Head of caudate nucleus (tissue), 42 donors: ENCODE data around the gene MSANTD3.

ENCODE experiments used
- DNase-seq, 42 donors: peaks; one replicate each; pipeline versions ENCODE4 v3.0.0 to v3.0.0-alpha.2; 2020 to 2021; ENCODE audit warnings: mixed read lengths in 7 of 42
- intact Hi-C: fragments of 100-400 bp; cut with DNase I; formaldehyde crosslinking; loops from one replicate; pipeline ENCODE4 v1.15.0; 2022

The MSANTD3 gene

GRCh38 chr9:100485196-100485595, 58.3 kb downstream of the MSANTD3 start:
- DNase-seq = no peak
- intact Hi-C loops = no loop called here

GRCh38 chr9:100486479-100487176, 59.7 kb downstream of the MSANTD3 start:
- intact Hi-C loops = no loop called here
- no peak for DNase-seq

GRCh38 chr9:100488177-100488576, 61.2 kb downstream of the MSANTD3 start:
- intact Hi-C loops = no loop called here
- DNase-seq = no peak

- intact Hi-C loops = no loop called here
- peak in 26 of 42 donors; percentile 9 to 86 (median 55) for DNase-seq
These were observed 62.9 kb downstream of the MSANTD3 start for GRCh38 chr9:100489836-100490235.

GRCh38 chr9:100492952-100493351, 66.0 kb downstream of the MSANTD3 start:
- intact Hi-C loops = no loop called here
- DNase-seq = peak in 5 of 42 donors; percentile 42 to 66 (median 46)

- intact Hi-C loops = no loop called here
- DNase-seq = no peak
These were observed 71.6 kb downstream of the MSANTD3 start for GRCh38 chr9:100498592-100498991.

- DNase-seq = no peak
- intact Hi-C loops = no loop called here
These were observed 72.5 kb downstream of the MSANTD3 start for GRCh38 chr9:100499460-100499859.

- DNase-seq = no peak
- intact Hi-C loops = no loop called here
These were observed 72.9 kb downstream of the MSANTD3 start for GRCh38 chr9:100499866-100500265.
